Small intestine (tissue), 7 donors: ENCODE results near the gene CUL1. TPM values are rescaled to one million over a fixed set of nuclear protein-coding genes. Genes with fewer than 3 reads are reported as not detected.
"Not testable (repeated sequence)": the region's sequence is repeated elsewhere in the genome, so short reads cannot be mapped to it uniquely, and the experiment has no call there.

Experiments
- DNase-seq, 2 donors: peaks; one replicate each; pipeline versions ENCODE4 v3.0.0 to v3.0.0-alpha.2; 2013
- FAIRE-seq: peaks from 2 replicates; lab custom pipeline; 2012; peaks lifted over from hg19 to GRCh38; lab: Jason Lieb, UNC
- H3K27ac ChIP-seq, 3 donors: one replicate each; pipeline ENCODE4 v1.5.1; 2013; ENCODE audit warnings: low read length in 2 of 3, mild to moderate bottlenecking in 2 of 3, control low read depth in 1 of 3, inconsistent platforms in 1 of 3, low read depth in 1 of 3, moderate library complexity in 1 of 3
- H3K27me3 ChIP-seq, 3 donors: one replicate each; pipeline ENCODE4 v1.6.1; 2013; ENCODE audit warnings: low read length in 3 of 3, inconsistent platforms in 1 of 3; ENCODE audit not compliant: control insufficient read depth in 3 of 3, insufficient read depth in 3 of 3
- H3K36me3 ChIP-seq, 3 donors: one replicate each; pipeline ENCODE4 v1.6.1; 2013; ENCODE audit warnings: low read length in 3 of 3, inconsistent platforms in 1 of 3, low read depth in 1 of 3, mild to moderate bottlenecking in 1 of 3, moderate library complexity in 1 of 3; ENCODE audit not compliant: control insufficient read depth in 3 of 3, insufficient read depth in 2 of 3
- H3K4me1 ChIP-seq, 3 donors: one replicate each; pipeline ENCODE4 v1.6.1; 2013; ENCODE audit warnings: low read length in 2 of 3, inconsistent platforms in 1 of 3, low read depth in 1 of 3, mild to moderate bottlenecking in 1 of 3, moderate library complexity in 1 of 3; ENCODE audit not compliant: control insufficient read depth in 3 of 3, insufficient read depth in 2 of 3
- H3K4me3 ChIP-seq, 3 donors: one replicate each; pipeline ENCODE4 v1.5.1; 2013; ENCODE audit warnings: low read length in 3 of 3, control low read depth in 1 of 3, inconsistent platforms in 1 of 3, low read depth in 1 of 3, mild to moderate bottlenecking in 1 of 3, moderate library complexity in 1 of 3
- H3K9me3 ChIP-seq, 2 donors: one replicate each; pipeline ENCODE4 v1.6.1; 2013; ENCODE audit warnings: low read depth in 1 of 2, low read length in 1 of 2; ENCODE audit not compliant: control insufficient read depth in 2 of 2, insufficient read depth in 1 of 2
- WGBS, 3 donors: extraction: QIAGEN DNeasy Blood & Tissue Kit; methylation state at CpG; one replicate each; pipeline ENCODE4 v1.1.7; 2013; 5-methylcytosine and 5-hydroxymethylcytosine counted together
- polyA plus RNA-seq, 4 donors: library from polyadenylated mRNA; stranded (reverse) in 3 of 4; unstranded in 1 of 4; fragments of 200-250 nt in 3 of 4; fragments of 120-200 nt in 1 of 4; gene quantifications; one replicate each; pipeline versions ENCODE4 v1.2.1 to v1.2.3, GENCODE V29; 2013
- donor health status: healthy with polysubstance abuse.
- donor health status: control.
- donor health status: control.
- donor health status: Bipolar disorder and iron deficiency.
- donor health status: healthy.

CUL1 gene
- polyA plus RNA-seq, 4 donors: 24.2 to 40.5 (median 30.4) TPM

DNA sequence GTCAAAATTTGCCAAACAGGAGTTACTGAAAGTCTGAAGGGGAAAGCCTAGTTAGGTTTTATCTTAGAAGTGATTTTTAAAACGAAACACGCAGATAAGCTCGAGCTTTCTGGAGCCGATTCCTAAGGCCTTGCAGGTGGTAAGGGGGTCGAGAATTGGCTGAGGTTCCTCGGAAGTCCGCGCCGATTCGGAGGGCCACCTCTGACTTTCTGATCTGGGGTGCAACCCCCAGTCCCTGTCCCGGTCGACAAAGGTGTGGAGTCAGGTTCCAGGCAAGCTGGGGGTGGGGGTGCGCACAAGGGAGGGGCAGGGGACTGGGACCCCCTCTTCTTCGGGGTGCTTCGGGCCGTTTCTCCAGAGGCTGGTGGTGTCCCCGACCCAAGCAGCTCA is 701 bp upstream of the CUL1 start:
- DNase-seq (peak; percentile 11 to 55), FAIRE-seq (no peak)
- no peaks in the 10 kb centered on the region for H3K27me3 ChIP-seq
- peak overlapping the region; percentile 45 to 96 (median 94) for H3K27ac ChIP-seq
- peaks cover 7 to 20% (median 14%) of the 10 kb centered on the region in 3 donors for H3K4me1 ChIP-seq
- no peaks in the 10 kb centered on the region for H3K36me3 ChIP-seq
- WGBS, 3 donors: 0 to 2% (median 0%) methylated on average over 14 to 17 of the region's 17 CpGs
- H3K9me3 ChIP-seq: no peaks in the 10 kb centered on the region
- H3K4me3 ChIP-seq: peak overlapping the region; percentile 53 to 100 (median 96)

DNA sequence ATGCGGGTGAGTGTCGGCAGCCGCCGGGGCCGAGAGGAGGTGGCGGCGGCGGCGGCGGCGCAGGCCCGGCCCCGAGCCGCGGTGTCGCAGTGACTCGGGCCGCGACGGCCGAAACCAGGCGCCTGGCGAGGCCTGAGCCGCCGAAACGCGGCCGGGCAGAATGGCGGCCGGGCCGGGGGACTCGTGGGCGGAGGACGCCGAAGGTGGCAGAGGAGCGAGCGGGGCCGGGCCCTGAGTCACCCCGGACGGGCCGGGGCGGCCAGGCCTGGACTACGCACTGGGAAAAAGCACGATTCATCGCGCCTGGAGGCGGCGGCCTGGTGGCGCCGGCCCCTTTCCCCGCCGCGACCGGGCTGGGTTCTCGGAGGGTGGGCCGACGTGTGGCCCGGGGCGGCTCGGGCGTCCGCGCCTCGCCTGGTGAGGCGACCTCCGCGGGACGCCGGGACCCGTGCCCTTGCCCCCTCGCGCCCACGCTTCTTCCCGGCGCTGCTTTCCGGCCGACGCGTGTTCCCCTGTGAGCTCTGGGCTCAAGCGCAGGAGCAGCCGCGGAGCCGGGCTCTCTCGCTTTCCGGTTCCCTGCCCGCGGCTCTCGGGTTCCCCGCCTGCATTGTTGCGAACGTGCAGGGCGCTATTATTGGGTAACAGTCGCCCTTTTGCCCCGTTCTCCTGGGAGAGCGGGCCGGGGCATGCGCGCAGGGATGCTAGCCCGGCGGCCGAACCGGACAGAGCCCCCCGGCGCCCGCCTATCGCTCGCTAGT is 500 bp downstream of the CUL1 start:
- H3K4me1 ChIP-seq: peaks cover 7 to 21% (median 14%) of the 10 kb centered on the region in 3 donors
- WGBS, 3 donors: 0 to 1% (median 0%) methylated on average over 40 to 107 of the region's 107 CpGs

DNA sequence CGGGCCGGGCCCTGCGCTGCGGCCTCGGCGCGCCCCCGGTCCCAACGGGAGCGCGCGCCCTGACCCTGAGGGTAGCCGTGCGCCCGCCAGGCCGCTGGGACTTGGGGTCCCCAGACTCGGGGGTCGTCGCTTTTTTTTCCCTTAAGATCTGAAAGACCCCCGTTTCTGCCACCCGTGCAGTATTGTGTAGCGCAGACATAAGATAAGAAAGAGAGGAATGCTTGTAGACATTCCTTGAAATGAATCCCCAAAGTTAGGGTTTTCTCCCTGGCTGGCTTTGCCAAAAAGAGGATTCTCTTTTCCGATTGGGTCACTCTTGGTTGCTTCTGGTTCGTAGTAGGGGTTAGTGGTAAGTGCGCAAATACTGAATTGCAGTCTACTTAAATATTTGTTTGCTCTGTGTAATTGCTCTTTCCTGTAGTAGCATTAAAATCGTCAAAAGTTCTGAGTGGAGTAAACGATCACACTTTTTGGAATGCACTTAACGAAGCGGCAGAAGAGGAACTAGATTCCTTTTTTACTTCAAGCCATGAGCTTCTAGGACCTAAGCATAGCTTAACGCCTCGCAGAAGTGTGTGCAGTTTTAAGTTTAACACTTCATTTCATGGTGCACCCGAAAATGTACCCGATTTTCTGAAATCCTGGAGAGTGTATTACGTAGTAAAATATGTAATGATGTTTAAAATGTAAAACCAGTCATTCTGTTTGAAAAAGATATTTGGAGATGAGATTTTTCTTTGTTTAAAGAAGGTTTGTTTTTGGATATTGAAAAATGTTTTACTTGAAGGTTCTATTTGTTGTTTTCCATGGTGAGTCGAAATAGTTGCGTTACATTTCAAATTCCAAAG is 1.3 kb downstream of the CUL1 start:
- DNase-seq: peak in 1 of 2 donors; percentile 10
- no peaks in the 10 kb centered on the region for H3K27me3 ChIP-seq
- H3K4me3 ChIP-seq: peak overlapping the region; percentile 53 to 100 (median 96)
- peaks cover 8 to 21% (median 14%) of the 10 kb centered on the region in 3 donors for H3K4me1 ChIP-seq
- no peaks in the 10 kb centered on the region for H3K9me3 ChIP-seq
- no peaks in the 10 kb centered on the region for H3K36me3 ChIP-seq
- no peak for FAIRE-seq
- 1 to 2% (median 1%) methylated on average over 34 to 36 of the region's 36 CpGs for WGBS, 3 donors
- H3K27ac ChIP-seq: peak overlapping the region; percentile 90 to 96 (median 94)

More for the DNA sequence above, 500 bp downstream of the CUL1 start:
- FAIRE-seq (no peak), DNase-seq (peak; percentile 74 to 88)
- H3K9me3 ChIP-seq: no peaks in the 10 kb centered on the region
- no peaks in the 10 kb centered on the region for H3K27me3 ChIP-seq
- H3K36me3 ChIP-seq: no peaks in the 10 kb centered on the region
- H3K4me3 ChIP-seq: peak overlapping the region; percentile 53 to 100 (median 96)
- peak overlapping the region; percentile 90 to 96 (median 94) for H3K27ac ChIP-seq

DNA sequence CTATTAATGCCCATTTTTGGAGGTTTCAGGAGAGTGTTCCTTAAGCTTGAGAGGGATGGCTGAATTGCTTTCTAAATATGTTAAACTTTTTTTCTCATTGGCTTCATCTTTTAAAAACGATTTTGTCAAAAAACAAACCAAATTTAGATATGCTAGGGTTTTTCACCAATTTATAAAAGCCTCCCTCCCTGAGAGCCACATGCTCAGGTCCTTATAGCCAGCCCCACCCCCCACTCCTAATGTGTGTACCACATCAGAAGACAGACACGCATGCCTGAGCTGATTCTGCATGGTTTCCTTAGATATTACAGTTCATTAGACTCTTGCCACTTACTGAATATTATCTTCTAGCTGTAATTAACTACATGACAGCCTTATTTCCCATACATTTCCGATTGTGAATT is 2.0 kb downstream of the CUL1 start:
- Histone ChIP-seq H3K27ac (peak overlapping the region in 1 of 3 donors; percentile 90), H3K36me3 (no peaks in the 10 kb centered on the region), H3K27me3 (no peaks in the 10 kb centered on the region), H3K4me1 (peaks cover 8 to 24% (median 16%) of the 10 kb centered on the region in 3 donors), H3K9me3 (no peaks in the 10 kb centered on the region), H3K4me3 (peak overlapping the region in 2 of 3 donors; percentile 19 to 53)
- 12 to 14% (median 14%) methylated on average over 3 of the region's 3 CpGs for WGBS, 3 donors
- FAIRE-seq: no peak
- peak; percentile 17 to 28 for DNase-seq

DNA sequence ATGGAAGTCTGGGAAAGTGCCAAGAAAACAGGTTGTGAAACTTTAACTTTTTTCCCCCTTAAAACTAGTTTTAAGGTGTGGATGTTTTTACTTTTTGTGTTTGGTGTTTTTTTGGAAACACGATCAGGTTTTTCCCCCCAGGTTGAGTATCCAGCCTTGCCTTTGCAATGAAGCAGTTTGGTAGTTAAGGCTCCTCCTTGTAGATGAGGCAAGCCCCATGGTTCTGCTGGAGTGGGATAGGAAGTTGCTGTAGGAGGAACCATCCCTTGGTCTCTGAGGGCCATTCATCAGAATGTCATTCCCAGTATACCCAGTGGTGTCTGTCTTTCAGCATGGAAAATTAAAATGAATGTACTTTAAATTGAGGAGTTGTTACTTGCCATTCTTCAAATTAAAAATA is 2.7 kb downstream of the CUL1 start:
- Histone ChIP-seq H3K27ac (no peak overlapping the region), H3K9me3 (no peaks in the 10 kb centered on the region), H3K4me3 (no peak overlapping the region), H3K27me3 (no peaks in the 10 kb centered on the region), H3K36me3 (no peaks in the 10 kb centered on the region), H3K4me1 (peaks cover 8 to 28% (median 23%) of the 10 kb centered on the region in 3 donors)
- FAIRE-seq (no peak), DNase-seq (no peak)
- 44 to 81% (median 51%) methylated on average over 1 of the region's 1 CpG for WGBS, 3 donors

DNA sequence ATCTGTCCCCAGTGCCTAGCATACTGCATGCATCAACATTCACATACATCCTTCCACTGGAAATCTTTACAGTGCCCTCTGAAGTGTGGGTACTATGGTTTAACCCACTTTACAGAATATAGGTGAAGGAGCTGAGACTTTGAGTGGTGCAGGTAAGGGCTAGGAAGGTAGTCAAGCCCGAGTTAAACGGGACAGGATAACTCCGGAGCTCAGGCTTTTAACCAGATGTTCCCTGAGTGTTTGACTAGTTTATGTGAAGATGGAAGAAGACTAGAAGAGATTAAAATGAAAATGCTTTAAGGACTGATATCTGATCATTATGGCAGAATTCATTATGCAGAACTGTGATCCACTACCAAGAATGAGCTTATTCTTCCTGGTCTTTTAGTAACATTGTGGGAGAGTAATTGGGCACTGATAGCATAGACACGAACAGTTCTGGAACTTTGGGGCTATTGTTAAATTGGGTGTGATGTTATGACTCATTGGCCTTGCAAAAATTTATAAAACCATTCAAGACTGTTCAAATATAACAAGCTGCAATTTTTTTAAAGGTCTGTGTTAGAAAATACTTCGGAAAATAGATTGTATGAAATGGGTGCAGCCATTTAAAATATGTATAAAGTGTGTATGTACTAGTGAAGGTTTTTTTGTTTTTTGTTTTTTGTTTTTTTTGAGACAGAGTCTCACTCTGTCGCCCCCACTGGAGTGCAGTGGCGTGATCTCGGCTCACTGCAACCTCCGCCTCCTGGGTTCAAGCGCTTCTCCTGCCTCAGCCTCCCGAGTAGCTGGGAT is 4.4 kb downstream of the CUL1 start:
- Histone ChIP-seq H3K4me1 (peaks cover 8 to 36% (median 23%) of the 10 kb centered on the region in 3 donors), H3K4me3 (no peak overlapping the region), H3K27me3 (no peaks in the 10 kb centered on the region), H3K27ac (no peak overlapping the region), H3K36me3 (no peaks in the 10 kb centered on the region), H3K9me3 (no peaks in the 10 kb centered on the region)
- DNase-seq (no peak), FAIRE-seq (no peak)
- 73 to 86% (median 84%) methylated on average over 11 of the region's 11 CpGs for WGBS, 3 donors

DNA sequence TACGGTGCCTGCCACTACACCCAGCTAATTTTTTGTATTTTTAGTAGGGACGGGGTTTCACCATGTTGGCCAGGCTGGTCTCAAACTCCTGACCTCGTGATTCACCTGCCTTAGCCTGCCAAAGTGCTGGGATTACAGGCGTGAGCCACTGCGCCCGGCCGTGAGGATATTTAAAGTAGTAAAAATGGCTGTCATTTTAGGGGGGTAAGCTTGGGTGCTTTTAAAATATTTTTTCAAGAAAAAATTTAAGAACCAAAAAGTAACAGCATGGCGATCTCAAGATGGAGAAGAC is 4.9 kb downstream of the CUL1 start:
- H3K27ac ChIP-seq, H3K9me3 ChIP-seq, H3K27me3 ChIP-seq, H3K36me3 ChIP-seq, FAIRE-seq, DNase-seq, H3K4me3 ChIP-seq: not testable (repeated sequence)
- peaks cover 8 to 36% (median 23%) of the 10 kb centered on the region in 3 donors for H3K4me1 ChIP-seq
- WGBS, 3 donors: 93 to 95% (median 93%) methylated on average over 8 of the region's 8 CpGs

DNA sequence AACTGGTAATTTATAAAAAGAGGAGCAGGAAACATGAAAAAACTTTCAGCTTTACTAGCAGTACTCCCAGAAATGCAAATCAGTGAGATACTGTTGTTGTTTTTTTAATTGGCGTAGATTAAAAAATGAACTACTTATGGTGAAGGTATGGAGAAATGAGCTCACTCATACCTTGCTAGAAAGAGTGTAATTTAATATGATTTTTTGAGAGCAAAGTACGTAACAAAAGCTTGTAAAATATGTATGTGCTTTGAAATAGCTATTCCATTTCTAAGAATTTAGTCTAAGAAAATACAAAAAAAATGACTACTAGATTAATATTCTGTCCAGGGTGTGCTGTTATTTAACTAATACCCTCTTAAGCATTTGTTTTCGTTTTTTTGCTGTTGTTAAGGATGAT is 5.5 kb downstream of the CUL1 start:
- DNase-seq (no peak), FAIRE-seq (no peak)
- no peaks in the 10 kb centered on the region for H3K9me3 ChIP-seq
- H3K4me1 ChIP-seq: peaks cover 8 to 36% (median 23%) of the 10 kb centered on the region in 3 donors
- H3K27me3 ChIP-seq: no peaks in the 10 kb centered on the region
- no peak overlapping the region for H3K4me3 ChIP-seq
- no peaks in the 10 kb centered on the region for H3K36me3 ChIP-seq
- WGBS, 3 donors: 68 to 75% (median 75%) methylated on average over 3 of the region's 3 CpGs
- H3K27ac ChIP-seq: no peak overlapping the region
